Neural progenitor cell (in vitro differentiated cells): Measurements from ENCODE around the gene TMEM33. TPM values are rescaled to one million over a fixed set of nuclear protein-coding genes. Genes with fewer than 3 reads are reported as not detected.
"Not testable (repeated sequence)": the region's sequence is repeated elsewhere in the genome, so short reads cannot be mapped to it uniquely, and the experiment has no call there.

Source experiments
- DNase-seq: peaks from one replicate; pipeline ENCODE4 v3.0.0-alpha.2; 2016; ENCODE audit warnings: low spot score
- H2AFZ ChIP-seq: fragments of 200-600 bp; sonication (generic); replicated peaks from 2 replicates; pipeline ENCODE4 v1.6.1; 2016; ENCODE audit warnings: antibody characterized with exemption
- H3F3A ChIP-seq: fragments of 200-600 bp; sonication (generic); 2 replicates; pipeline ENCODE4 v1.6.1; 2016; ENCODE audit warnings: antibody characterized with exemption, low read depth
- H3K27ac ChIP-seq: fragments of 200-600 bp; sonication (generic); 2 replicates; pipeline ENCODE4 v1.5.1; 2016; ENCODE audit warnings: mild to moderate bottlenecking
- H3K27me3 ChIP-seq: fragments of 200-600 bp; sonication (generic); 2 replicates; pipeline ENCODE4 v1.6.1; 2016; ENCODE audit warnings: mild to moderate bottlenecking, moderate library complexity
- H3K36me3 ChIP-seq: fragments of 200-600 bp; sonication (generic); 2 replicates; pipeline ENCODE4 v1.5.1; 2016
- H3K4me1 ChIP-seq: fragments of 200-600 bp; sonication (generic); 2 replicates; pipeline ENCODE4 v1.6.1; 2016; ENCODE audit warnings: mixed run types
- H3K4me2 ChIP-seq: fragments of 200-600 bp; sonication (generic); 2 replicates; pipeline ENCODE4 v1.6.1; 2016
- H3K4me3 ChIP-seq: fragments of 200-600 bp; sonication (generic); 2 replicates; pipeline ENCODE4 v1.5.1; 2016
- H3K79me2 ChIP-seq: fragments of 200-600 bp; sonication (generic); 2 replicates; pipeline ENCODE4 v1.6.1; 2016; ENCODE audit warnings: low read depth
- H3K9ac ChIP-seq: fragments of 200-600 bp; sonication (generic); 2 replicates; pipeline ENCODE4 v1.6.1; 2016
- H3K9me3 ChIP-seq: fragments of 200-600 bp; sonication (generic); 2 replicates; pipeline ENCODE4 v1.5.1; 2016; ENCODE audit warnings: low read depth
- H4K20me1 ChIP-seq: fragments of 200-600 bp; sonication (generic); 2 replicates; pipeline ENCODE4 v1.6.1; 2016; ENCODE audit warnings: low read depth
- H3K27ac Mint-ChIP-seq: 3 replicates; pipeline ENCODE4 v1.8.0; 2021; ENCODE audit warnings: mixed read lengths
- H3K27me3 Mint-ChIP-seq: 2 replicates; pipeline ENCODE4 v1.8.0; 2022; ENCODE audit warnings: low read depth, mild to moderate bottlenecking, inconsistent platforms, moderate library complexity, mixed read lengths; ENCODE audit not compliant: insufficient read depth
- H3K36me3 Mint-ChIP-seq: 3 replicates; pipeline ENCODE4 v1.8.0; 2021; ENCODE audit warnings: mixed read lengths
- H3K4me1 Mint-ChIP-seq: 3 replicates; pipeline ENCODE4 v1.8.0; 2021; ENCODE audit warnings: mixed read lengths
- H3K4me3 Mint-ChIP-seq: 3 replicates; pipeline ENCODE4 v1.8.0; 2021; ENCODE audit warnings: mild to moderate bottlenecking, moderate library complexity, mixed read lengths
- H3K9me3 Mint-ChIP-seq: 3 replicates; pipeline ENCODE4 v1.8.0; 2020; ENCODE audit warnings: mixed read lengths
- EZH2 ChIP-seq: fragments of 200-600 bp; sonication (generic); IDR thresholded peaks from 2 replicates; pipeline ENCODE4 v1.6.1; 2017; ENCODE audit warnings: antibody characterized with exemption, mild to moderate bottlenecking, moderate library complexity
- EZH2phosphoT487 ChIP-seq: fragments of 200-600 bp; sonication (generic); IDR thresholded peaks from 2 replicates; pipeline ENCODE4 v1.6.1; 2017; ENCODE audit warnings: antibody characterized with exemption
- total RNA-seq: library from RNA; depleted of rRNA; stranded (reverse); fragments of >200 nt; gene quantifications from 2 replicates; pipeline ENCODE4 v1.2.3, GENCODE V29; 2015; ENCODE audit warnings: low replicate concordance
- TF ChIP-seq, protein P1 (sequence below): fragments of 200-600 bp; sonication (generic); IDR thresholded peaks from 2 replicates; pipeline ENCODE4 v1.5.1; 2017; ENCODE audit warnings: antibody characterized with exemption, mild to moderate bottlenecking

TMEM33 gene
- total RNA-seq, 1 donor from 2014 or later, result 71.9 TPM

DNA sequence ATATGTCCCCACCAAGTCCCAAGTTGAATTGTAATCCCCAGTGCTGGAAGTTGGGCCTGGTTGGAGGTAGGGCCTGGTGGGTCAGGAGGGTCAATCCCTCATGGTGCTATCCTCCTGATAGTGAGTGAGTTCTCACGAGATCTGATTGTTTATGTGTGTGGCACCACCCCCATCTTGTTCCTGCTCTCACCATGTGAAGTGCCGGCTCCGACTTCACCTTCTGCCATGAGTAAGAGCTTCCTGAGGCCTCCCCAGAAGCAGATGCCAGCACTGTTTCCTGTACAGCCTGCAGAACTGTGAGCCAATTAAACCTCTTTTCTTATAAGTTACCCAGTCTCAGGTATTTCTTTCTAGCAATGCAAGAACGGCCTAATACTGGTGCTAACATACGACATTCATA is 22.7 kb upstream of the TMEM33 start:
- Histone ChIP-seq H3K27ac (no peak overlapping the region), H3K4me3 (no peak overlapping the region), H3K27me3 (no peaks in the 10 kb centered on the region), H3K9me3 (no peaks in the 10 kb centered on the region), H3F3A (no peaks in the 10 kb centered on the region), H3K36me3 (no peaks in the 10 kb centered on the region), H3K9ac (no peak overlapping the region), H3K4me2 (no peak overlapping the region), H3K4me1 (no peaks in the 10 kb centered on the region), H3K79me2 (no peaks in the 10 kb centered on the region), H2AFZ (no peak overlapping the region), H4K20me1 (no peaks in the 10 kb centered on the region)
- H3K9me3 Mint-ChIP-seq, result peaks cover 3% of the 10 kb centered on the region
- TF ChIP-seq, protein P1, sequence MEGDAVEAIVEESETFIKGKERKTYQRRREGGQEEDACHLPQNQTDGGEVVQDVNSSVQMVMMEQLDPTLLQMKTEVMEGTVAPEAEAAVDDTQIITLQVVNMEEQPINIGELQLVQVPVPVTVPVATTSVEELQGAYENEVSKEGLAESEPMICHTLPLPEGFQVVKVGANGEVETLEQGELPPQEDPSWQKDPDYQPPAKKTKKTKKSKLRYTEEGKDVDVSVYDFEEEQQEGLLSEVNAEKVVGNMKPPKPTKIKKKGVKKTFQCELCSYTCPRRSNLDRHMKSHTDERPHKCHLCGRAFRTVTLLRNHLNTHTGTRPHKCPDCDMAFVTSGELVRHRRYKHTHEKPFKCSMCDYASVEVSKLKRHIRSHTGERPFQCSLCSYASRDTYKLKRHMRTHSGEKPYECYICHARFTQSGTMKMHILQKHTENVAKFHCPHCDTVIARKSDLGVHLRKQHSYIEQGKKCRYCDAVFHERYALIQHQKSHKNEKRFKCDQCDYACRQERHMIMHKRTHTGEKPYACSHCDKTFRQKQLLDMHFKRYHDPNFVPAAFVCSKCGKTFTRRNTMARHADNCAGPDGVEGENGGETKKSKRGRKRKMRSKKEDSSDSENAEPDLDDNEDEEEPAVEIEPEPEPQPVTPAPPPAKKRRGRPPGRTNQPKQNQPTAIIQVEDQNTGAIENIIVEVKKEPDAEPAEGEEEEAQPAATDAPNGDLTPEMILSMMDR, result no peak
- TF ChIP-seq EZH2phosphoT487 (no peak), EZH2 (no peak)
- no peak overlapping the region for H3K27ac Mint-ChIP-seq
- DNase-seq, result no peak
- H3K4me1 Mint-ChIP-seq, result no peaks in the 10 kb centered on the region
- H3K4me3 Mint-ChIP-seq, result no peak overlapping the region
- H3K27me3 Mint-ChIP-seq, result peaks cover 9% of the 10 kb centered on the region
- no peaks in the 10 kb centered on the region for H3K36me3 Mint-ChIP-seq

DNA sequence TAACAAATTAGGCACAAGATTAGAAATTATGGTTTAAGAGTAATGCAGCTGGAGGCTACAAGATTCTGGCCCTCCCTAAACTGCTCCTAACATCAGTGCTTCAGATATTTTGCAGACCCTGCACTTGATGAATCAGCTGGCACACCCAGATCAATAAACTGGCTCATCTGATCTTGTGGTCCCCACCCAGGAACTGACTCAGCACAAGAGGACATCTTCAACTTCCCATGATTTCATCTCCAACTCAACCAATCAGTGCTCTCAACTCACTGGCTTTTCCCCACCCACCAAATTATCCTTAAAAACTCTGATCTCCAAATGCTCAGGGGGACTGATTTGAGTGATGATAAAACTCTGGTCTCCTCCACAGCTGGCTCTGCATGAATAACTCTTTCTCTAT is 21.7 kb upstream of the TMEM33 start:
- H2AFZ ChIP-seq, result no peak overlapping the region
- H3K79me2 ChIP-seq, result no peaks in the 10 kb centered on the region
- Mint-ChIP-seq H3K27ac (no peak overlapping the region), H3K9me3 (peaks cover under 1% of the 10 kb centered on the region), H3K27me3 (peaks cover 8% of the 10 kb centered on the region), H3K36me3 (no peaks in the 10 kb centered on the region), H3K4me1 (no peaks in the 10 kb centered on the region), H3K4me3 (no peak overlapping the region)
- H4K20me1 ChIP-seq, result no peaks in the 10 kb centered on the region
- no peaks in the 10 kb centered on the region for H3K27me3 ChIP-seq
- no peak for DNase-seq
- no peaks in the 10 kb centered on the region for H3K36me3 ChIP-seq
- H3K9ac ChIP-seq, result no peak overlapping the region
- H3F3A ChIP-seq, result no peaks in the 10 kb centered on the region
- H3K4me2 ChIP-seq, result no peak overlapping the region
- H3K4me1 ChIP-seq, result no peaks in the 10 kb centered on the region
- H3K4me3 ChIP-seq, result no peak overlapping the region
- H3K9me3 ChIP-seq, result no peaks in the 10 kb centered on the region
- no peak overlapping the region for H3K27ac ChIP-seq
- TF ChIP-seq EZH2phosphoT487 (no peak), EZH2 (no peak)
- TF ChIP-seq, protein P1, result no peak

DNA sequence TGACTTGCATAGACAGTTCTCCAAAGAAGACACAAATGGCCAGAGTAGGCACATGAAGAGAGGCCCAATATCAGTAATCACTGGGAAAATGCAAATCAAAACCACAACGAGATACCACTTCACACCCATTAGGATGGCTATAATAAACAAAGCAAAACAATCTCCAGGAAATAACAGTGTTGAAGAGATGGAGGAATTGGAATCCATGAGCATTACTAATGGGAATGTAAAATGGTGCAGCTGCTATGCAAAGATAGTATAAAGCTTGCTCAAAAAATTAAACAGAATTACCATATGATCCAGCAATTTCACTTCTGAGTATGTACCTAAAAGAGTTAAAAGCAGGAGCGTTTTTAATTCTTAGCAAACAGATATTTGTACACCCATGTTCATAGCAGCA is 17.0 kb upstream of the TMEM33 start:
- Histone ChIP-seq H3K4me1 (no peaks in the 10 kb centered on the region), H2AFZ (no peak overlapping the region), H3K36me3 (no peaks in the 10 kb centered on the region), H3K4me2 (no peak overlapping the region), H3K9me3 (peaks cover 5% of the 10 kb centered on the region), H3K9ac (no peak overlapping the region), H3K27ac (no peak overlapping the region), H3K27me3 (no peaks in the 10 kb centered on the region), H3K4me3 (no peak overlapping the region), H3F3A (no peaks in the 10 kb centered on the region), H4K20me1 (no peaks in the 10 kb centered on the region), H3K79me2 (no peaks in the 10 kb centered on the region)
- no peak for TF ChIP-seq EZH2
- TF ChIP-seq EZH2phosphoT487, result no peak
- TF ChIP-seq, protein P1, result no peak
- Mint-ChIP-seq H3K4me3 (no peak overlapping the region), H3K36me3 (no peaks in the 10 kb centered on the region), H3K9me3 (peaks cover 9% of the 10 kb centered on the region), H3K27me3 (peaks cover 3% of the 10 kb centered on the region), H3K27ac (no peak overlapping the region), H3K4me1 (no peaks in the 10 kb centered on the region)
- DNase-seq, result no peak

DNA sequence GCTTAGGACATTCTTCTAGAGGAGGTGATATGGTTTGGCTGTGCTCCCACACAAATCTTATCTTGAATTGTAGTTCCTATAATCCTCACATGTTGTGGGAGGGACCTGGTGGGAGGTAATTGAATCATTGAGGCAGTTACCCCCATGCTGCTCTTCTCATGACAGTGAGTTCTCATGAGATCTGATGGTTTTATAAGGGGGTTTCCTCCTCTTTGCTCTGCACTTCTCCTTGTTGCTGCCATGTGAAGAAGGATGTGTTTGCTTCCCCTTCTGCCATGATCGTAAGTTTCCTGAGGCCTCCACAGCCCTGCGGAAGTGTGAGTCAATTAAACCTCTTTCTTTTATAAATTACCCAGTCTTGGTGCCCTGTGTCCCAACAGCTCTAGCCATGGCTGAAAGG is 14.8 kb upstream of the TMEM33 start:
- not testable (repeated sequence) for H3K79me2 ChIP-seq, H3K27ac Mint-ChIP-seq, H2AFZ ChIP-seq, H3K4me2 ChIP-seq, H3K4me1 Mint-ChIP-seq, H4K20me1 ChIP-seq, H3K27me3 Mint-ChIP-seq, DNase-seq, H3K27me3 ChIP-seq, H3K36me3 Mint-ChIP-seq, H3K4me3 ChIP-seq, H3K4me3 Mint-ChIP-seq, H3K36me3 ChIP-seq, H3K9me3 ChIP-seq, H3F3A ChIP-seq, H3K9me3 Mint-ChIP-seq, H3K9ac ChIP-seq, H3K27ac ChIP-seq, H3K4me1 ChIP-seq
